Vagina (tissue), 2 donors: Measurements from ENCODE around the gene TMEM167B.

Source experiments
- CTCF ChIP-seq, 3 experiments: fragments of 450-650 bp in 2 of 3; fragments of 200-600 bp in 1 of 3; sonication (generic) in 1 of 3; IDR thresholded peaks; one replicate each; pipeline ENCODE4 v1.5.1; 2017 to 2019; ENCODE audit warnings: antibody characterized with exemption in 3 of 3, mild to moderate bottlenecking in 2 of 3, moderate library complexity in 2 of 3
- POLR2AphosphoS5 ChIP-seq, 2 donors: sonication (generic); formaldehyde crosslinking; IDR thresholded peaks; one replicate each; pipeline ENCODE4 v1.9.0; 2017; ENCODE audit warnings: antibody characterized with exemption in 2 of 2, mild to moderate bottlenecking in 2 of 2, low read depth in 1 of 2; ENCODE audit not compliant: insufficient read depth in 1 of 2

- TF ChIP-seq POLR2AphosphoS5 (IDR thresholded peaks at IDR 0.05; ENCODE audit: insufficient read depth in 1 of 2, low read depth in 1 of 2) (no peak), CTCF (IDR thresholded peaks at IDR 0.05) (no peak)
Measured at GRCh38 chr1:109061183-109061582, 29.4 kb upstream of the TMEM167B start.
